GM06990 (cell line): ENCODE measurements around the gene SLC26A8.
"Not testable (repeated sequence)": the region's sequence is repeated elsewhere in the genome, so short reads cannot be mapped to it uniquely, and the experiment has no call there.

Experiments
- DNase-seq: peaks from one replicate; pipeline ENCODE4 v3.0.0-alpha.2; 2011; ENCODE audit not compliant: insufficient read length; ENCODE audit errors: extremely low read depth
- H3K27me3 ChIP-seq: replicated peaks from 2 replicates; pipeline ENCODE4 v1.6.0; 2011; ENCODE audit warnings: low read length; ENCODE audit not compliant: control insufficient read depth, insufficient read depth
- H3K36me3 ChIP-seq: 2 replicates; pipeline ENCODE4 v1.5.1; 2011; ENCODE audit warnings: low read length; ENCODE audit not compliant: control insufficient read depth, insufficient read depth
- H3K4me3 ChIP-seq: replicated peaks from 2 replicates; pipeline ENCODE4 v1.5.1; 2011; ENCODE audit warnings: low read depth, mild to moderate bottlenecking, control low read depth, low read length
- TF ChIP-seq, protein P1 (sequence below): IDR thresholded peaks from 2 replicates; pipeline ENCODE4 v1.5.1; 2011; ENCODE audit warnings: low read length, control low read depth, mild to moderate bottlenecking, inconsistent platforms; ENCODE audit not compliant: insufficient read depth, poor library complexity, severe bottlenecking

SLC26A8 gene

GRCh38 chr6:36020154-36020553 lies 4.3 kb downstream of the SLC26A8 start:
- H3K36me3 ChIP-seq, result no peaks in the 10 kb centered on the region
- no peaks in the 10 kb centered on the region for H3K27me3 ChIP-seq
- TF ChIP-seq, protein P1, sequence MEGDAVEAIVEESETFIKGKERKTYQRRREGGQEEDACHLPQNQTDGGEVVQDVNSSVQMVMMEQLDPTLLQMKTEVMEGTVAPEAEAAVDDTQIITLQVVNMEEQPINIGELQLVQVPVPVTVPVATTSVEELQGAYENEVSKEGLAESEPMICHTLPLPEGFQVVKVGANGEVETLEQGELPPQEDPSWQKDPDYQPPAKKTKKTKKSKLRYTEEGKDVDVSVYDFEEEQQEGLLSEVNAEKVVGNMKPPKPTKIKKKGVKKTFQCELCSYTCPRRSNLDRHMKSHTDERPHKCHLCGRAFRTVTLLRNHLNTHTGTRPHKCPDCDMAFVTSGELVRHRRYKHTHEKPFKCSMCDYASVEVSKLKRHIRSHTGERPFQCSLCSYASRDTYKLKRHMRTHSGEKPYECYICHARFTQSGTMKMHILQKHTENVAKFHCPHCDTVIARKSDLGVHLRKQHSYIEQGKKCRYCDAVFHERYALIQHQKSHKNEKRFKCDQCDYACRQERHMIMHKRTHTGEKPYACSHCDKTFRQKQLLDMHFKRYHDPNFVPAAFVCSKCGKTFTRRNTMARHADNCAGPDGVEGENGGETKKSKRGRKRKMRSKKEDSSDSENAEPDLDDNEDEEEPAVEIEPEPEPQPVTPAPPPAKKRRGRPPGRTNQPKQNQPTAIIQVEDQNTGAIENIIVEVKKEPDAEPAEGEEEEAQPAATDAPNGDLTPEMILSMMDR, result no peak
- no peak for DNase-seq
- no peak overlapping the region for H3K4me3 ChIP-seq

GRCh38 chr6:36019167-36019566 lies 5.3 kb downstream of the SLC26A8 start:
- Histone ChIP-seq H3K27me3 (no peaks in the 10 kb centered on the region), H3K36me3 (no peaks in the 10 kb centered on the region), H3K4me3 (no peak overlapping the region)
- TF ChIP-seq, protein P1, result no peak
- DNase-seq, result no peak

GRCh38 chr6:36018339-36018738 lies 6.1 kb downstream of the SLC26A8 start:
- no peaks in the 10 kb centered on the region for H3K36me3 ChIP-seq
- no peak for DNase-seq
- TF ChIP-seq, protein P1, result no peak
- H3K4me3 ChIP-seq, result no peak overlapping the region
- no peaks in the 10 kb centered on the region for H3K27me3 ChIP-seq

- Histone ChIP-seq H3K4me3 (no peak overlapping the region), H3K27me3 (no peaks in the 10 kb centered on the region), H3K36me3 (no peaks in the 10 kb centered on the region)
- TF ChIP-seq, protein P1, result no peak
- DNase-seq, result no peak
Measured at GRCh38 chr6:36015666-36016065, 8.8 kb downstream of the SLC26A8 start.

- H3K27me3 ChIP-seq, result no peaks in the 10 kb centered on the region
- DNase-seq, result no peak
- TF ChIP-seq, protein P1, result no peak
- H3K4me3 ChIP-seq, result no peak overlapping the region
- no peaks in the 10 kb centered on the region for H3K36me3 ChIP-seq
Measured at GRCh38 chr6:36000451-36000850, 24.0 kb downstream of the SLC26A8 start.

GRCh38 chr6:35993150-35993549 lies 31.3 kb downstream of the SLC26A8 start:
- Histone ChIP-seq H3K36me3 (no peaks in the 10 kb centered on the region), H3K4me3 (no peak overlapping the region), H3K27me3 (no peaks in the 10 kb centered on the region)
- TF ChIP-seq, protein P1, result no peak
- DNase-seq, result no peak

GRCh38 chr6:35988047-35988446 lies 36.4 kb downstream of the SLC26A8 start:
- H3K4me3 ChIP-seq, H3K27me3 ChIP-seq, DNase-seq, H3K36me3 ChIP-seq: not testable (repeated sequence)
